ENCODE measurements around the gene PCYT1B.
A peak's percentile ranks its signal among the peaks of the same experiment; 100 is the strongest.

Gene PCYT1B

GRCh38 chrX:24647257-24648058 lies at the start of gene PCYT1B:
TSS of gene PCYT1B (minus strand) at chrX:24647347. CDS start at chrX:24647105, 242 bp downstream.
- Mint-ChIP-seq H3K9me3 (no peaks in the 10 kb centered on the region), H3K27ac (peak within 1 kb of the TSS; percentile 91 to 94 (median 92)), H3K4me3 (peak within 1 kb of the TSS; percentile 85 to 93 (median 85)), H3K27me3 (ENCODE audit: low read depth) (no peaks in the 10 kb centered on the region), H3K36me3 (ENCODE audit: low read depth) (no peaks in the 10 kb centered on the region), H3K4me1 (peaks cover 16% of the 10 kb centered on the region)
- TF ChIP-seq, protein P1, sequence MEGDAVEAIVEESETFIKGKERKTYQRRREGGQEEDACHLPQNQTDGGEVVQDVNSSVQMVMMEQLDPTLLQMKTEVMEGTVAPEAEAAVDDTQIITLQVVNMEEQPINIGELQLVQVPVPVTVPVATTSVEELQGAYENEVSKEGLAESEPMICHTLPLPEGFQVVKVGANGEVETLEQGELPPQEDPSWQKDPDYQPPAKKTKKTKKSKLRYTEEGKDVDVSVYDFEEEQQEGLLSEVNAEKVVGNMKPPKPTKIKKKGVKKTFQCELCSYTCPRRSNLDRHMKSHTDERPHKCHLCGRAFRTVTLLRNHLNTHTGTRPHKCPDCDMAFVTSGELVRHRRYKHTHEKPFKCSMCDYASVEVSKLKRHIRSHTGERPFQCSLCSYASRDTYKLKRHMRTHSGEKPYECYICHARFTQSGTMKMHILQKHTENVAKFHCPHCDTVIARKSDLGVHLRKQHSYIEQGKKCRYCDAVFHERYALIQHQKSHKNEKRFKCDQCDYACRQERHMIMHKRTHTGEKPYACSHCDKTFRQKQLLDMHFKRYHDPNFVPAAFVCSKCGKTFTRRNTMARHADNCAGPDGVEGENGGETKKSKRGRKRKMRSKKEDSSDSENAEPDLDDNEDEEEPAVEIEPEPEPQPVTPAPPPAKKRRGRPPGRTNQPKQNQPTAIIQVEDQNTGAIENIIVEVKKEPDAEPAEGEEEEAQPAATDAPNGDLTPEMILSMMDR (IDR thresholded peaks at IDR 0.05; ENCODE audit: unreplicated experiment in 3 of 3), result no peak

GRCh38 chrX:24696294-24696693 lies 49.1 kb upstream of the PCYT1B start:
- Mint-ChIP-seq H3K4me3 (peak overlapping the region in 2 of 3 experiments; percentile 65 to 69), H3K36me3 (ENCODE audit: low read depth) (peaks cover 18% of the 10 kb centered on the region), H3K27me3 (ENCODE audit: low read depth) (no peaks in the 10 kb centered on the region), H3K9me3 (no peaks in the 10 kb centered on the region), H3K27ac (peak overlapping the region; percentile 56 to 82 (median 75)), H3K4me1 (peaks cover 48% of the 10 kb centered on the region)
- TF ChIP-seq, protein P1 (IDR thresholded peaks at IDR 0.05; ENCODE audit: unreplicated experiment in 3 of 3), result no peak

GRCh38 chrX:24694825-24695224 lies 47.7 kb upstream of the PCYT1B start:
- Mint-ChIP-seq H3K27me3 (ENCODE audit: low read depth) (no peaks in the 10 kb centered on the region), H3K4me3 (peak overlapping the region; percentile 91 to 97 (median 92)), H3K27ac (peak overlapping the region; percentile 21 to 88 (median 58)), H3K9me3 (no peaks in the 10 kb centered on the region), H3K4me1 (peaks cover 48% of the 10 kb centered on the region), H3K36me3 (ENCODE audit: low read depth) (peaks cover 10% of the 10 kb centered on the region)
- TF ChIP-seq, protein P1 (IDR thresholded peaks at IDR 0.05; ENCODE audit: unreplicated experiment in 3 of 3), result no peak

DNA sequence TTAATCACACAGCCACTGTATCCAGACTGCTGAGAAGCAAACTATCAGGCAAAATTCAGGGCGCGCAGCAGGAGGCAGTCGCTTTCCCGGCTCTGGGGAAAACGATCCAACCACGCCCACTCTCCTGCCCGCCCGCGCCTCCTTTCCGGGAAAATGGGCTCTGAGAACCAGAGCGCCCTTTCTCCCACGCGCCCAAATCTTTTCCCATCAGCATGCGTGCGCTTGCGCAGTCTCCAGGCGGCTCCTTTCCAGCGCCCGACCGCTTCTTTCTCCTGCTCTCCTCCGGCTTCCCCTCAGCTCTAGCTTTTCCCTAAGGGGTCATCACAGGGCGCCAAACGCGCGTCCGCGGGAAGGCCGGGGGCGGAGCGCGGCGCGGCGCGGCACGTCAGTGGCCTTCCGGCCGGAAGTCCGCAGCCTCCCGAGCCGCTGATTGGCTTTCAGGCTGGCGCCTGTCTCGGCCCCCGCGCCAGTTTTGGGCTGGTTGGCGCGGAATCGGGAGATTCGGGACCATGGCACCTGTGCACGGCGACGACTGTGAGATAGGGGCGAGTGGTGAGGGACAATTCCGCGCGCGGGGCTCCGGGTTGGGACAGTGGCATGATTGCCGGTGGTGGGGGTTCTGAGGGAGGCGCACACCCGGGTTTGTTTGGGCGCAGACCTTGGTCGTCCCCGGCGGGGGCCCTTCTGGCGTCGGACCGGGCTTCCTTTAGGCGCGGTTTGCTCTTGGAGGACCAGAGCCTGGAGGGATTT lies 46.5 kb upstream of the PCYT1B start, which contains the start of gene POLA1:
POLA1 (plus strand) TSS at position 466 of the 750 bp plus-strand sequence; CDS start at position 510, 44 bp downstream.
- Mint-ChIP-seq H3K36me3 (ENCODE audit: low read depth) (no peaks in the 10 kb centered on the region), H3K4me1 (peaks cover 43% of the 10 kb centered on the region), H3K9me3 (no peaks in the 10 kb centered on the region), H3K4me3 (peak within 1 kb of the TSS; percentile 91 to 97 (median 92)), H3K27me3 (ENCODE audit: low read depth) (no peaks in the 10 kb centered on the region), H3K27ac (peak within 1 kb of the TSS; percentile 83 to 88 (median 85))
- TF ChIP-seq, protein P1 (IDR thresholded peaks at IDR 0.05; ENCODE audit: unreplicated experiment in 3 of 3), result peak in 2 of 3 experiments; percentile 24 to 36

GRCh38 chrX:24692305-24692704 lies 45.2 kb upstream of the PCYT1B start:
- Mint-ChIP-seq H3K27ac (peak overlapping the region; percentile 83 to 88 (median 85)), H3K27me3 (ENCODE audit: low read depth) (no peaks in the 10 kb centered on the region)

More at GRCh38 chrX:24692305-24692704, 45.2 kb upstream of the PCYT1B start:
- TF ChIP-seq, protein P1 (IDR thresholded peaks at IDR 0.05; ENCODE audit: unreplicated experiment in 3 of 3), result no peak
- peak overlapping the region; percentile 91 to 97 (median 92) for H3K4me3 Mint-ChIP-seq
- H3K4me1 Mint-ChIP-seq, result peaks cover 43% of the 10 kb centered on the region
- H3K9me3 Mint-ChIP-seq, result no peaks in the 10 kb centered on the region
- no peaks in the 10 kb centered on the region for H3K36me3 Mint-ChIP-seq (ENCODE audit: low read depth)

Data from nephron (organoid).